ENCODE measurements around the gene NOP14.
A peak's percentile ranks its signal among the peaks of the same experiment; 100 is the strongest.

Gene NOP14

DNA sequence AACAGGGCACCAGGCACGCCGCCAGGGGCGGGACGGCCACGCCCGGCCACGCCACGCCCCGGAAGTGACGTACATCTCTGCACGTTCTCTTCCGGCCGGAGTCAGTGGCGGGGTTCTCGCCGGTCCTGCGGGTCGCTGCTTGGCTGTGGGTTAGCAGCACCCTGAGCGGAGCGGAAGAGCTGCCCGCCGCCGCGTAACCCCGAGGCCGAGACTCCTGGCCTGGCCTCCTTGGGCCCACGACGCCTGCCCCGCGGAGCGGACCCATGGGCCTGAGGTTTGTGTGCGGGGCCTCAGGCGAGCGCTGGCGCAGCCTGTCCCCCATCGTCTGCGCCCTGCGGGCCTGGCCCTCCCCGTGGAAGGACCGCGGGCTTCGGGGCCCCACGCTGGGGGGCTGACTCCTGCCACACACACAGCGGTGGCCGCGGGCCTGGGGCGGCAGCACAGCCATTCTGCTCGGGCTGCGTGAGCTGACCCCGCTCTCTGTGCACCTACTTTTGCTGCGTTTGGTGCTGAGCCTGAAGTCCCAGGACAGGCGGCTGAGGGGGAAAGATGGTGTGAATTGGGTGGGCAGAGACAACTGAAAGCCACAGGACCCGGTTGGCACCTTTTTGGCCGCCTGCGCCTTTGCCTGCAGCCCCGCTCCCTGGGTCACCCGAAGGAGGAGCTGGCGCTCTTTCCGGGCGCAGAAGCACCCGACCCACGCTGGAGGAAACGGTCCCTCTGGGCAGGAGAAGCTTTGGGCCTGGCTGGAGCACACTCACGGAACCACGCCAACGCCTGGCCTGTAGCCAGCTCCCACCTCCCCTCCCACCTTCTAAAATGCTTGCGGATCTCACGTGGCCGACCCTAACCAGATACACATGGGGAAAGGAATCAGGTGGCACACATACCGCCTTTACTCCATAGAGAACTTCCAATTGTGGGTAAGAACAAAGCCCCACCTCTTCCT lies 28.1 kb downstream of the NOP14 start:
- peak; percentile 95 for DNase-seq (ENCODE audit: low spot score)
- Mint-ChIP-seq H3K36me3 (ENCODE audit: low read depth) (peaks cover 48% of the 10 kb centered on the region), H3K9me3 (no peaks in the 10 kb centered on the region), H3K4me3 (peak overlapping the region; percentile 90), H3K27me3 (ENCODE audit: low read depth) (no peaks in the 10 kb centered on the region), H3K27ac (peak overlapping the region; percentile 91), H3K4me1 (ENCODE audit: low read depth) (peaks cover 35% of the 10 kb centered on the region)

DNA sequence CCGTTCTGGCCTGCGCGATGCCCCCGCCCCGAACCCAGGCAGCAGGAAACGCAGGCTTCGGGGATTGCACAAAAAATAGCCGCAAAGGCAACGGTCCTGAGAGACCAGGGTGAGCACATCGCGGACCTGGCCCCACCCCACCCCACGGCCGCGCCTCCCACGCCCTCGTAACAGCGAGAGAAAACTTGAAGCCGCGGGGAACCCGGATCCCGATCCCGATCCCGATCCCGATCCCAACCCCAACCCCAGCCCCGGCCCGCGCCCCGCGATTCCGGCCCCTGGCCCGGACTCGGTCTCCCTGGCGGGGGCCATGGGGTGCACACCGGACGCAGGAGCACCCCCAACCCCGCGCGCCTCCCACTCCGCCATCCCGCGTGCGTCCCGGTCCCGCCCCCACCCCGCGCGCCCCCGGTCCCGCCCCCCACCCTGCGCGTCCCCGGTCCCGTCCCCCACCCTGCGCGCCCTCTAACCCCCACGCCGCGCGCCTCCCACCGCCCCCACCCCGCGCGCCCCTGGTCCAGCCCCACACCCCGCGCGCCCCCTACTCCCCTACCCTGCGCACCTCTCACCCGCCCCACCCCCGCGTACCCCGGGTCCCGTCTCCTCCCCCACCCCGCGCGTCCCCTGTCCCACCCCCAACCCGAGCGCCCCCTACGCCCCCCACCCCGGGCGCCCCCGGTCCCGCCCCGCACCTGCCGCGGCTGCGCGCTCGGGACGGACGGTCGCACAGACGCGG lies 29.0 kb downstream of the NOP14 start:
- Mint-ChIP-seq H3K27me3 (ENCODE audit: low read depth) (no peaks in the 10 kb centered on the region), H3K4me1 (ENCODE audit: low read depth) (peaks cover 35% of the 10 kb centered on the region), H3K27ac (peak overlapping the region; percentile 65), H3K36me3 (ENCODE audit: low read depth) (peaks cover 47% of the 10 kb centered on the region), H3K9me3 (no peaks in the 10 kb centered on the region), H3K4me3 (peak overlapping the region; percentile 90)
- DNase-seq (ENCODE audit: low spot score), result peak; percentile 39

DNA sequence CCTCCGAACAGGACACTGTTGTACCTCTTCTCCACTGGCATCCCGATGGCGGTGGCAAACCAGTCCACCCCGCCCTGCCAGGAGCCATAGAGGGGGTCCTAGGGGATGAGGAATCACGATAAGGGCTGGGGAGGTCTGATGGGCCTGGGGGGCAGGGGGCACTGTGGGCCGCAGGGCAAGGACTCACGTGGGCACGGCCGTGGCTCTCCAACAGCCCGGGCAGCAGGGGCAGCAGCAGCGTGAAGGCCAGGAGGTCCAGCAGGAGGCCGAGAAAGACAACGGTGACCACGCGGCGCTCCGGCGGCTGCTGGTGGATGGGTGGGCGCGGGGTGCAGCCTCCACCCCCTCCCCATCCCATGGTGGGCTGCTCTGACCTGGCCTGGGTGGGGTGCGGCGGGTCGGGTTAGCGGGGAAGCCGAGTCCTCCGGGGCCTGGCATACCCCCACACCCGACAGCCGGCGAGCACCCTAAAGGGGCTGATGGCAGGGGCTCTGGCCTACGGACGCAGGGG lies 29.6 kb downstream of the NOP14 start:
- Mint-ChIP-seq H3K36me3 (ENCODE audit: low read depth) (peaks cover 46% of the 10 kb centered on the region), H3K27me3 (ENCODE audit: low read depth) (no peaks in the 10 kb centered on the region), H3K9me3 (no peaks in the 10 kb centered on the region), H3K27ac (peak overlapping the region; percentile 96), H3K4me1 (ENCODE audit: low read depth) (peaks cover 35% of the 10 kb centered on the region), H3K4me3 (peak overlapping the region; percentile 96)
- no peak for DNase-seq (ENCODE audit: low spot score)

DNA sequence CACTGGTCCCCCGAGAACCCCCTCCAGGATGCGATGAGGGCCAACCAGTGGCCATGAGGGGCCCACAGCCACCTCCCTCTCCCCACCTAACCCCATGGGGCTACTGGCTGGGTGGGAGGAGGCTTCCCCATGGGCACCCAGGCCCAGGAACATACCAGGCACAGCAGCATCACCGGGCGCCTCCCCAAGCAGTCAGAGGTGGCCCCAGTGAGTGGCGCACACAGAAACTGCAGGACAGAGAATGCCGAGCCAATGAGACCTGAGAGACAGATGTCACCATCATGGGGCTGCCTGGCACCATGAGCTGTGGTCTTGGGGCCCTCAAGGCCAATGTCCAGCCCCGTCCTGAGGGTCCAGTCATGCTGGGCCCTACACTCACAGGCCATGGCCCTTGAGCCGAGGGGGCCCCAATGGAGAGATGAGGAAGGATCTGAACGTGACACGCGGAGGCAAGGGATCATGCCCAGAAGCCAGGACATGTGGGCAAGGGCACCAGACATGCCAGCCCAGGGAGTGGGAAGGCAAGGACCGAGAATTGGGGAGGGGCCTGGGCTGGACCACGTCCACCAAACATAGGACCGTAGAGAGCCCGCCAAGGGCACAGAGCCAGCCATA lies 30.1 kb downstream of the NOP14 start:
- no peak for DNase-seq (ENCODE audit: low spot score)
- H3K36me3 Mint-ChIP-seq (ENCODE audit: low read depth), result peaks cover 44% of the 10 kb centered on the region

DNA sequence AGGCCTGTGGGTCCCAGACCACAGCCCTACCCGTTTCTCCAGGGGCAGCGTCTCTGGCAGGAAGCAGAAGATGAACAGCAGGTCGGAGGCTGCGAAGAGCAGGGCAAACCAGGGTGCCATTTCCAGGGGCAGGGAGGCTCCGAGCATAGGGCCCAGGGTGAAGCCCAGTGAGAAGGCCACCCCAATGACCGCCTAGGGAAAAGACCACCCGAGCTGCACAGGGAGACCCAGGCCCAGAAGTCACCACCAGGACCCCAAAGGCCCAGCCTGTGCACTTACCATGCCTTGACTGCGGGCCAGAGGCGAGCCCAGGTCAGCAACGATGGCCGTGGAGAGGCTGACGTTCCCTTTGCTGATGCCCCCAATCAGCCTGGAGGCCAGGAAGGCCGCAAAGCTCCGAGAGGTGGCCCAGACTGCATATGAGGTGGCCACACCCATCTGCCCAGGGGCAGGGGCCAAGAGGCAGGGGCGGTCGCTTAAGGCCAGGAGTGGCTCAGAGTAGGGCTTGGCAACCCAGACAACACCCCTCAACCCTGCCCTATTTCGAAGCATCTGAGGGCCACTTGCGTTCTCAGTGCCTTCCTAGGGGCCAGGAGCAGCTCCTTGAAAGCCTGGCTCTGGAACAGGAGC lies 30.8 kb downstream of the NOP14 start:
- DNase-seq (ENCODE audit: low spot score), result no peak
- no peaks in the 10 kb centered on the region for H3K27me3 Mint-ChIP-seq (ENCODE audit: low read depth)
- H3K4me3 Mint-ChIP-seq, result peak overlapping the region; percentile 96
- peaks cover 45% of the 10 kb centered on the region for H3K36me3 Mint-ChIP-seq (ENCODE audit: low read depth)
- no peaks in the 10 kb centered on the region for H3K9me3 Mint-ChIP-seq
- peak overlapping the region; percentile 96 for H3K27ac Mint-ChIP-seq
- H3K4me1 Mint-ChIP-seq (ENCODE audit: low read depth), result peaks cover 35% of the 10 kb centered on the region

More for the DNA sequence above, 30.1 kb downstream of the NOP14 start:
- Mint-ChIP-seq H3K27me3 (ENCODE audit: low read depth) (no peaks in the 10 kb centered on the region), H3K9me3 (no peaks in the 10 kb centered on the region), H3K27ac (peak overlapping the region; percentile 96), H3K4me1 (ENCODE audit: low read depth) (peaks cover 35% of the 10 kb centered on the region), H3K4me3 (peak overlapping the region; percentile 96)

DNA sequence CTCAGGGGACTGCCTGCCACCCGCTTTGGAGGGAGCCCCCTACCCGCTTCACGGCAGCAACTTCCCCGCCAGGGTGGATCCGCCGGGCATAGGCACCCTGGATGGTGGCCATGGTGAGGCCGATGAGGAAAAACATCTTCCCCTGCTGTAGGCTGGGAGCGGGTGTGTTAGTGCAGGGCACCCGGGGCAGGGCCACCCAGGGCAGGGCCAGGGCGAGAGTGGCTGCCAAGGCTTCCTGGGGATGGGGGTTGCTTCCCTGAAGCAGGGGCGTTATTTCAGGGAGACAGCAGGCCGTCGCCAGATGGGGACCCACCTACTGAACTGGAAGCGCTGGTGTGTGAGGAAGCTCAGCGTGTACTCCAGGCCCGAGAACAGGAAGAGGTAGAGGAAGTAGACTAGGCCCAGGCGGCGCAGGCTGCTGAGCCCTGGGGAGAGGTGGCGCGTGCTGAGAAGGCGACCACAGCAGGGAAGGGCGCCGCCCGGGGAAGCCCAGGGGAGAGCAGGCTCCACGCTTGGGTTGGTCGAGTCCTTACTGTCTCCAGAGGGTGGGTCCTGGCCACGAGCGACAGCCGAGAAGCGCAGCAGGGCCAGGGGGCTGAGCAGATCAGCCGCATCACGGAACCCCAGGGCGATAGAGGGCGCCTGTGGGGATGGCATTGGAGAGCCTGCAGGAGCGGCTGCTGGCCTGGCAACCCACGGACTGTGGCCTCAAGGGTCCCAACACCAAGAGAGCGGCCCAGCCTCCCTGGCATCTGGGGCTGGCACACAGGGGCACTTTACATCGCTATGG lies 31.5 kb downstream of the NOP14 start:
- peak overlapping the region; percentile 88 for H3K27ac Mint-ChIP-seq
- DNase-seq (ENCODE audit: low spot score), result peak; percentile 42
- H3K4me3 Mint-ChIP-seq, result peak overlapping the region; percentile 96
- peaks cover 29% of the 10 kb centered on the region for H3K4me1 Mint-ChIP-seq (ENCODE audit: low read depth)
- H3K9me3 Mint-ChIP-seq, result no peaks in the 10 kb centered on the region
- H3K36me3 Mint-ChIP-seq (ENCODE audit: low read depth), result peaks cover 41% of the 10 kb centered on the region
- H3K27me3 Mint-ChIP-seq (ENCODE audit: low read depth), result no peaks in the 10 kb centered on the region

DNA sequence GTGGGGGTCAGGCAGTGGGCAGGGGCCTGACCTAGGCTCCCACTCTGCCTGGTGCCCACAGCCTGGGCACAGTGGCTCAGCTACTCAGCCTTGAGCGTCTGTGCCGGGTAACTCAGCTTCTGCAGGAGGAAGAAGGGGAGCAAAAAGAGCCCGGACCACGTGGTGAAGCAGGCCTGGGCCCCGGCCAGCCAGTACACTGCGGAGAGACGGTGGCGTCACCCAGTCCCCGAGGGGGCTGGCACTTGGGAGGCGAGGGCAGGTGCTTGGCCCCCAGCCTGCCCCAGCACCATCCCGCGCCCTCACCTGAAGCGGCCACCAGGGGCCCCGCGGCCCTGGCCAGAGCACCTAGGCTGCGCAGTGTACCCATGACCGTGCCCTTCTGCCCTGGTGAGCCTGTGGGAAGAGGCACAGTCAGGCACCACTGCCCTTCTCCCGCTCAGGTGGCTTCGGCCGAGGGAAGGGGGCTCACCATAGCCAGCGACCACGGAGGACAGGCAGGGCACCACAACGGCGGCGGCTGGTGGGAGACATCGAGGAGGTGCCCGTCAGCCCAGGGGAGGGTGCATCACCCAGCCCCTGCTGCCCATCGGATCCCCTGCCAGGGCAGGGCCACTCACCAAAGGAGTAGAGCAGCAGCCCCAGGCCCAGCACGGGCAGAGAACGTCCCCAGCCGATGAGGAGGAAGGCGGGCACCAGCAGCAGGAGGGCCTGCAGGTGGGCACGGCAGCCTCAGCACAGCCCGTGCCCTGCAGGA lies 32.3 kb downstream of the NOP14 start:
- DNase-seq (ENCODE audit: low spot score), result no peak
- H3K27me3 Mint-ChIP-seq (ENCODE audit: low read depth), result no peaks in the 10 kb centered on the region

DNA sequence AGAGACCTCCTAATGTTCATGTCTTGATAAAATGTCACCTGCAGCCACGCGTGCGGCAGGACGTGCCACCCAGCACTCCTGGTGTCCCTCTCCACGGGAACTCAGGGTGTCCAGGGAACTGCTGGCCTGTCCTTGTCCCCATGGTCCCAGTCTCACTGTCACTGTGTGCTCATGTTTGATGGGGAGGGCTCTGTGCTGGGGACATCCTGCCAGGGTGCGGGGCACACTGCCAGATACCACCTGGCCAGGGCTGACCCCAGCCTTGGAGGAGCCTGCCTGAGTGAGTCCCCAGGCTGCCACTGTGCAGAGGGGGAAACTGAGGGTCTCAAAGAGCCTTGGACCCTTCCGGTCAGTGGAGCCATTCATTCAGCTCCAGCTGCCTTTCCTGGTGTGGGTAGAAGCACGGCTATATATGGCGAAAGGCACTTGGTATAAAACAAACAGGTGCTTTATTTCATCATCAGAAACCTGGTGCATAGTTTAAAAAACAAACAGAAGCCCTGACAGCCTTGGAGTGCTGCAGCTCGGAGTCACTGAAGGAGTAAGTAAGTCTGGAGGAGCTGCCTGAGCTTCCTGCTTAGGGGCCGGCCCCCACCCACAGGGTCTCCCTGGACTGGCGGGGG lies 33.0 kb downstream of the NOP14 start:
- H3K9me3 Mint-ChIP-seq, result no peaks in the 10 kb centered on the region
- peak overlapping the region; percentile 36 for H3K27ac Mint-ChIP-seq
- H3K4me3 Mint-ChIP-seq, result no peak overlapping the region
- H3K36me3 Mint-ChIP-seq (ENCODE audit: low read depth), result peaks cover 46% of the 10 kb centered on the region
- no peaks in the 10 kb centered on the region for H3K27me3 Mint-ChIP-seq (ENCODE audit: low read depth)
- no peak for DNase-seq (ENCODE audit: low spot score)
- H3K4me1 Mint-ChIP-seq (ENCODE audit: low read depth), result peaks cover 15% of the 10 kb centered on the region

More for the DNA sequence above, 32.3 kb downstream of the NOP14 start:
- no peak overlapping the region for H3K4me3 Mint-ChIP-seq
- H3K9me3 Mint-ChIP-seq, result no peaks in the 10 kb centered on the region
- peaks cover 46% of the 10 kb centered on the region for H3K36me3 Mint-ChIP-seq (ENCODE audit: low read depth)
- H3K27ac Mint-ChIP-seq, result peak overlapping the region; percentile 88
- peaks cover 21% of the 10 kb centered on the region for H3K4me1 Mint-ChIP-seq (ENCODE audit: low read depth)

DNA sequence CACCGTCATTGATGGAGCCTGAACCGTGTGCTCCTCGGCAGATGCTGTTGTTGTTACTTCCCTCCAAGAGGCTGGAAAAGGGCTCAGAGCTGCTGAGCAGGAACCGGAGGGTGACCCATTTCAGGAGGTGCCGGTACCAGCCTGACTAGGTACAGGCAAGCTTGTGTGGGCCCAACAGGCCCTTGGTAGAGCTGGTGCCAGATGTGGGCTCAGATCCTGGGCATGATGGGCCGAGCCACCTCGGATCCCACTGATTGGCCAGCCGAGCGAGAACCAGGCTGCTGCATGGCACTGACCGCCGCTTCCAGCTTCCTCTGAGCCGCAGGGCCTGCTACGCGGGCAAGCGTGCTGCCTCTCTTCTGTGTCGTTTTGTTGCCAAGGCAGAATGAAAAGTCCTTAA lies 33.7 kb downstream of the NOP14 start:
- Mint-ChIP-seq H3K27ac (no peak overlapping the region), H3K9me3 (no peaks in the 10 kb centered on the region), H3K36me3 (ENCODE audit: low read depth) (peaks cover 46% of the 10 kb centered on the region), H3K4me3 (no peak overlapping the region), H3K27me3 (ENCODE audit: low read depth) (no peaks in the 10 kb centered on the region), H3K4me1 (ENCODE audit: low read depth) (peaks cover 15% of the 10 kb centered on the region)
- no peak for DNase-seq (ENCODE audit: low spot score)

DNA sequence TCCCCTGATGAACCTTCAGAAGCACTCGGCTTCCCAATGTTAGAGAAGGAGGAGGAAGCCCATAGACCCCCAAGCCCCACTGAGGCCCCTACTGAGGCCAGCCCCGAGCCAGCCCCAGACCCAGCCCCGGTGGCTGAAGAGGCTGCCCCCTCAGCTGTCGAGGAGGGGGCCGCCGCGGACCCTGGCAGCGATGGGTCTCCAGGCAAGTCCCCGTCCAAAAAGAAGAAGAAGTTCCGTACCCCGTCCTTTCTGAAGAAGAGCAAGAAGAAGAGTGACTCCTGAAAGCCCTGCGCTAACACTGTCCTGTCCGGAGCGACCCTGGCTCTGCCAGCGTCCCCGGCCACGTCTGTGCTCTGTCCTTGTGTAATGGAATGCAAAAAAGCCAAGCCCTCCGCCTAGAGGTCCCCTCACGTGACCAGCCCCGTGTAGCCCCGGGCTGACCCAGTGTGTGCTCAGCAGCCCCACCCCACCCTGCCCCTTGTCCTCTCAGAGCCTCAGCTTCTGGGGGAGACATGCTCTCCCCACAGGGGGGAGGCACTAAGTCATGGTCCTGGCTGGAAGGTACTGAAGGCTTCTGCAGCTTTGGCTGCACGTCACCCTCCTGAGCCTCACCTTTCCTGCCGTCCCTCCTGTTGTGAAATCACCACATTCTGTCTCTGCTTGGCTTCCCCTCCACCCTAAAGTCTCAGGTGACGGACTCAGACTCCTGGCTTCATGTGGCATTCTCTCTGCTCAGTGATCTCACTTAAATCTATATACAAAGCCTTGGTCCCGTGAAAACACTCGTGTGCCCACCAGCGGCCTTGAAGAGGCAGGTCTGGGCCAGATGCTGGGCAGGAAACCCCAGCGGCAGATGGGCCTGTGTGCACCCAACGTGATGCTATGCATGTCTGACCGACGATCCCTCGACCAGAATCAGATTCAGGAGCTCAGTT lies 34.7 kb downstream of the NOP14 start:
- Mint-ChIP-seq H3K9me3 (no peaks in the 10 kb centered on the region), H3K4me1 (ENCODE audit: low read depth) (peaks cover 16% of the 10 kb centered on the region), H3K4me3 (no peak overlapping the region), H3K27me3 (ENCODE audit: low read depth) (no peaks in the 10 kb centered on the region), H3K36me3 (ENCODE audit: low read depth) (peaks cover 47% of the 10 kb centered on the region), H3K27ac (peak overlapping the region; percentile 39)
- no peak for DNase-seq (ENCODE audit: low spot score)

DNA sequence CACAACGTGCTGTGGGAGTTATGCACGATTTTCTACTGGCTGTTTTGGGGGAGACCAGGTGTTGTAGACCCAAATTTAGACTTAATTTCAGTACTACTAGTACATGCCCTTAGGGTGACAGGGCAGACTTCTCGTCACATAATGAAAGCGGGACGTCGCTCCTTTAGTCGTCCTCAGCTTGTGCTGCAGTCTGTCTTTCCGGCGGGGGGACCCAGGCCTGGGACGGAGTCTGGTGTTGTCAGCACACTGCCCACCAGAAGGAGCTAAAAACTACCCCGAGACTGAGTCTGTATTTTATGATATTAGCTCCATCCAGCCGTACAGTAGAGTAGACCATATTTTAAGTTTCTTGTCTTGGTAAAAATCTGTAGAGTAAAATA lies 35.5 kb downstream of the NOP14 start:
- peaks cover 15% of the 10 kb centered on the region for H3K4me1 Mint-ChIP-seq (ENCODE audit: low read depth)
- no peak overlapping the region for H3K4me3 Mint-ChIP-seq
- H3K27ac Mint-ChIP-seq, result no peak overlapping the region
- DNase-seq (ENCODE audit: low spot score), result no peak
- peaks cover 47% of the 10 kb centered on the region for H3K36me3 Mint-ChIP-seq (ENCODE audit: low read depth)
- H3K27me3 Mint-ChIP-seq (ENCODE audit: low read depth), result no peaks in the 10 kb centered on the region
- no peaks in the 10 kb centered on the region for H3K9me3 Mint-ChIP-seq
